ENCODE results near the gene TRPM2.

TRPM2 gene

DNA sequence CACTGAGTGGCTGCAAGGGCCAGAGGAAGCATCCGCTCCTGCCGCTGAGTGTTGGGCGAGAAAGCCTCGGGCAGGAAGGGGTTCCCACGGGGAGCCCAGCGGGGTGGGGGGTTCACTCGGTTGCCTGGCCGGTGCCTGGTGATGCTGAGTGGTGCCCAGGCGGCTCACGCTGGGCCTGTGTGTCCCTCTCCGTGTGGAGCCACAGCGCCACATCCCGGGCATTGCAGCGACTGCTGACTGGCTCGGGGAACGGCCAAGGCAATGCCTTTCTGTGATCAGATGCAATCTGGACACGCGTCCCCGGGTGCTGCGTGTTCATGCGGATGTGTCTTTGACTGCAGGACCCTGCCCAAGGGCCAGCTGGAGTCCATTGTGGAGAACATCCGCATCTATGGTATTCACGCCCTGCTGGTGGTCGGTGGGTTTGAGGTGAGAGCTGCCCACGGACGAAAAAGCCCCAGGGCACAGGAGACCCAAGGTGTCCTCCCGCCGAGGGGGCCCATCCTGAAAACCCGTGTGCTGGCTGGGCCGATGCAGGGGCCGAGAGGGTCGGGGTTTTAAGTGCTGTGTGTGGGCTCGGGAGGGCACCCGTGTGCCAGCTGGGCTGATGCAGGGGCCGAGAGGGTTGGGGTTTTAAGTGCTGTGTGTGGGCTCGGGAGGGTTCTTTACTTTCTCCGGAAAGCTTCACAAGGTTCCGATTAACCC is 30.6 kb upstream of the TRPM2 start:
- DNase-seq = no peak

DNA sequence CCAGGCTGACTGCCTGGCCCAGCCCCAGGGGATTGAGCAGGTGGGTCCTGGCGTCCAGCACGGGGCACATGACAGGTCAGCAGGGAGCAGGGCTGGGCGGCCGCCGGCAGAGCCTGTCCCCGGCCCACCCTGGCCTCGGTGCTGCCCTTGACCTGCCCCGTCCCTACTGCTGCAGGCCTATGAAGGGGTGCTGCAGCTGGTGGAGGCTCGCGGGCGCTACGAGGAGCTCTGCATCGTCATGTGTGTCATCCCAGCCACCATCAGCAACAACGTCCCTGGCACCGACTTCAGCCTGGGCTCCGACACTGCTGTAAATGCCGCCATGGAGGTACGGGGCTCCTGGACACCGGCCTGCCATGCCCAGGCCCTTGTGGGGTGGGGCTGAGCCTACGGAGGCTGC is 29.8 kb upstream of the TRPM2 start:
- no peak for DNase-seq

DNA sequence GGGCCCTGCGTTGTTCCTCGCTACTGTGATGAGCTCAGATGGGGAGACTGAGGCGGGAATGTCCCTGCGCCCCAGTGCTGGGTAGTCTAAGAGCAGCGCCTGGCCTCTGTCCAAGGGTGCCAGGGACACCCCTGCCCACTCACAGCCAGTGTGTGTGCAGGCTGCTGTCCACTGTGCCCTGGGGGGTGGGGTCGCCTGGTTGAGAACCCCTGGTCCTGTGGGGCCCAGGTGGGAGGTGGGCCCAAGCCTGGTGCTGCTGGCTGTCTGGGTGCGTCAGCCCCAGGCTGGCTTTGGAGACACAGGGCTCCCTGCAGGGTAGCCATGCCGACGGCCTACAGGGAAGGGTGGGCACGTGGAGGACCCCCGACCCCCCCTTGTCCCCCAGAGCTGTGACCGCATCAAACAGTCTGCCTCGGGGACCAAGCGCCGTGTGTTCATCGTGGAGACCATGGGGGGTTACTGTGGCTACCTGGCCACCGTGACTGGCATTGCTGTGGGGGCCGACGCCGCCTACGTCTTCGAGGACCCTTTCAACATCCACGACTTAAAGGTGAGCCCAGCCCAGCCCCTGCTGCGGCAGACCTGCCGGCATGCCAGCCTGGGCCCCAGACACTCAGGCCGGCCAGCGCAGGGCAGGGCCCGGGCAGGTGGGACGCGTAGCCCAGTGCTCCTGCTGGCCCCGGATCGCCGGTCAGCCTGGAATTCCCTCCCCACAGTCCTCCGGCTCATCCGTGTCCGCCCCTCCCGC is 29.1 kb upstream of the TRPM2 start:
- no peak for DNase-seq

DNA sequence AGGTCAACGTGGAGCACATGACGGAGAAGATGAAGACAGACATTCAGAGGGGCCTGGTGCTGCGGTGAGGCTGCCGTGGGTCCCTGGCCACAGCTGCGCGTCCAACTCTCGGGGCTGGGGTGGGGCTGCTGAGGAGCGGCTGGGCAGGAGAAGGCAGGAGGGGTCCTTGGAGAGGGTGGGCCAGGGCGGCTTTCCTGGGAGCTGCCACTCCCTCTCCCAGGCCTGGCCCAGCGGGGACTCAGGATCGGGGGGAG is 28.6 kb upstream of the TRPM2 start:
- no peak for DNase-seq

DNA sequence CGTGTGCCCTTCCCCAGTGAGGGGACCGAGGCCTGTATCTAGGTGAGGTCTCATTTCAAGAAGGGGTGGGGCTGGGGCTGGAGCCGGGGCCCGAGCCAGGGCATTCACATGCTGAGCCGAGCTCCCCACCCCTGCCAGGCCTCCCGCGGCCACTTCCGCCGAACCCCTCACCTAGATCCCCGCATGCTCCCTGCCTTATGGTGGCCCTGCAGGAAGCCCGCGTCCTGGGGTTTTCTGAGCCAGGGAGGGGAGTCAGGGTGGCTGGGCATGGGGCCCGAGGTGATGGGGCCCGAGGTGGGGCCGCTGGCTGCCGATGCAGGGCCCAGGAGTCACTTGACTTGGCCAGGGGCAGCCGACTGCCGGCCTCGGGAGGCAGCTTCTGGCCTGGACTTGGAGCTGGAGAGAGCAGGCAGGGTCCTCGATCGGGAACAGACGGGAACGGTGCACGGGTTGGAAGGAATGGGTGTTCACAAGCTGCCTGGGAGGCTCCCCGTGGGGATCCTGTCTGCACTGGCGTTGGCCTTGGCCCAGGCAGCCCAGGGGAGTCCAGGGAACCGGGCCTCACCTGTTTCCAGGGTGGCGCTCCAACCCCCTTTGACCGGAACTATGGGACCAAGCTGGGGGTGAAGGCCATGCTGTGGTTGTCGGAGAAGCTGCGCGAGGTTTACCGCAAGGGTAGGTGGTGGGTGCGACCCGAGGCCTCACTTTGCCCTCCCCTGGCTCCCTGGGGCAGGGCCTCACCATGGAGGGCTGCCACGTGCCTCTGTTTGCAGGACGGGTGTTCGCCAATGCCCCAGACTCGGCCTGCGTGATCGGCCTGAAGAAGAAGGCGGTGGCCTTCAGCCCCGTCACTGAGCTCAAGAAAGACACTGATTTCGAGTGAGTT is 27.8 kb upstream of the TRPM2 start:
- DNase-seq = no peak

DNA sequence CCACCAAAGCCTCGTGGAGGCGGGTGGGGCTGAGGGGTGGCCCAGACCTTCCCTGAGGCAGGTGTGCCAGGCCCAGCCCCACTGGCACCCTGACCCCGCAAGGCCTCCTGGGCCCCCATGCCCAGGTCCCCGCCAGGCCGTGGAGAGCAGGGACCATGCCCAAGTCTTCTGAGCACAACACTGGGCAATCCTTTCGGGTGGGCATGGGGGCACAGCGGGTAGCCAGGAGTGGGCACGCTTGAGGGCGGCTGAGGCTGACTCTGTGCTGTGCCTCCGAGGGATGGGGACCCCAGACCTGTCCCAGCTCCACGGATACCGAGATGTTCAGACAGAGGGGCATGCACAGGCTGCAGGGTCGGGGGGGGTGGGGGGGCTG is 27.2 kb upstream of the TRPM2 start:
- no peak for DNase-seq

DNA sequence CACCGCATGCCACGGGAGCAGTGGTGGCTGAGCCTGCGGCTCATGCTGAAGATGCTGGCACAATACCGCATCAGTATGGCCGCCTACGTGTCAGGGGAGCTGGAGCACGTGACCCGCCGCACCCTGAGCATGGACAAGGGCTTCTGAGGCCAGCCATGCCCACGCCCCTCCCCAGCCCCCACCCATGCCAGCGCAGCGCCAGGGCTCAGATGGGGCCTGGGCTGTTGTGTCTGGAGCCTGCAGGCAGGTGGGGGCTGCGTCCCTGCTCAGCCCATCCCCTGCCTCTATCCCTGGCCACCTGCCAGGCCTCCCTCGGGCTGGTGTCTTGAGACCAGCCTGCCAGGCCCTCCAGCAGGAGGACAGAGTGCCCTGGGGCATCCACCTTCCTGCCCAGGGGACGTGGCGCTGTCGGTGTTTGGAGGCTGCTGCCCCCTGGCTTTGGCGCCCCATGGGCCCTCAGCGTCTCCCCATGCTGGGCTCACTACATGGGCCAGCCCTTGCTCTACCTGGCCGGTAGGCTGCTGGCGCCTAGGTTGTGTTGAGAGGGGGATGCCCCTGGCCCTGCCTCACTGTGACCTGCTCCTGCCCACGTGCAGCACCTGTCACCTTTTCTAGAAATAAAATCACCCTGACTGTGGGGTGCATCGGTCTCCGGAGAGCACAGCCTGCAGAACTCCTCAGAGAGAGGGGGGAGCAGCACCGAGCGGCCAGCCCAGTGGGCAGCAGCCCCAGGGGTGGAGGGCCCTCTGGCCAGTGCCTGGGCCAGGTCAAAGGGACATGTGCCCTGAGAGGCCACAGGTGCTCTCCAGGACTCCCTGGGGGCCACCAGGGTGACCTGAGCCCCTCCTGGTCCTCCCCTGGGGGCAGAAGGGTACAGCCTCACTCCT is 26.5 kb upstream of the TRPM2 start:
- no peak for DNase-seq

DNA sequence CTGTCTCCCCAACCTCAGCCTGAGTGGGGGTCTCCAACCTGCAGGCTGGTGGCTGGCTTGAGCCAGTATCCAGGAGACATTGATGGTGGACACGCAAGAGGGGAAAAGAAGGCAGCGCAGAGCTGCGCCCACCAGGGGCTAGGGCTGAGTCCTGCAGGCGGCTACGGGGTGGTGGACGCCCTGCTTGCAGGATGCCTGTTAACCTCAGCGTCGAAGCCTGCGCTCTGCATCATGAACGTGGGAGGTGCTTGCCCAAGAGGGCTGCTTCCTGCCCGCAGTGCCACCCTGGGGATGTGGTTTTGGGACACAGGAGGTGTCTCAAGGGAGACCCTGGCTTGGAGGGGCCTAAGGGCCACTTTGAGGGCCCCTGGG is 25.8 kb upstream of the TRPM2 start:
- DNase-seq = no peak

DNA sequence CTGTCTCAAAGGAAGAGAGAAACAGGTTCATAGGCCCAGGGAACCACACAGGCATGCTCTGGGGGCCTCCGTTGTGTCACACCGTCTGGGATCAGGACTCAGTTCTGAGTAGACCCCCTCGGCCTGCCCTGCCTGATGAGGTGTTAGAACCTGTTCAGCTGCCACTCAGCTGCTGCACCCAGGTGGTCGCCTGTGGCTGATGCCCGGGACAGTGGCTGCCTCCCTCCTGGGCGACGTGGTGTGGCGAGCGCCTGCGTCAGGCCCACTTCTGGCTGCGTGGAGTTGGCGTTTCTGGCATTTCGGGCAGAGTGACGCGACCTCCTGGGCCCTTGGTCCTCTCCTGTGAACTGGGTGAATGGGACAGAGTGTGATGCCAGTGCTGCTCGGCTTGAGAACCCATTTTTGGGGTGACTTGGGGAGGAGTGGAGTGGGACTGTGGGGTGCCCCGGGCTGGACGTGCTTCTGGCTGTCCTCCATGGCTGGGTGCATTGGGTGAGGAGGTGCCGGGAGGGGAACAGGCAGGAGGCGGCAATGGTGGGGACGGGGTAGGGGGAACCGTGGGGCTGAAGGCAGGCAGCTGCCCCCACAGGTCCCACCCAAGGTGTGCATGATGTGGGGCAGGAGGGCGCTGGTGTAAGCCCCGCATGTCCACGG is 25.1 kb upstream of the TRPM2 start:
- DNase-seq = no peak

DNA sequence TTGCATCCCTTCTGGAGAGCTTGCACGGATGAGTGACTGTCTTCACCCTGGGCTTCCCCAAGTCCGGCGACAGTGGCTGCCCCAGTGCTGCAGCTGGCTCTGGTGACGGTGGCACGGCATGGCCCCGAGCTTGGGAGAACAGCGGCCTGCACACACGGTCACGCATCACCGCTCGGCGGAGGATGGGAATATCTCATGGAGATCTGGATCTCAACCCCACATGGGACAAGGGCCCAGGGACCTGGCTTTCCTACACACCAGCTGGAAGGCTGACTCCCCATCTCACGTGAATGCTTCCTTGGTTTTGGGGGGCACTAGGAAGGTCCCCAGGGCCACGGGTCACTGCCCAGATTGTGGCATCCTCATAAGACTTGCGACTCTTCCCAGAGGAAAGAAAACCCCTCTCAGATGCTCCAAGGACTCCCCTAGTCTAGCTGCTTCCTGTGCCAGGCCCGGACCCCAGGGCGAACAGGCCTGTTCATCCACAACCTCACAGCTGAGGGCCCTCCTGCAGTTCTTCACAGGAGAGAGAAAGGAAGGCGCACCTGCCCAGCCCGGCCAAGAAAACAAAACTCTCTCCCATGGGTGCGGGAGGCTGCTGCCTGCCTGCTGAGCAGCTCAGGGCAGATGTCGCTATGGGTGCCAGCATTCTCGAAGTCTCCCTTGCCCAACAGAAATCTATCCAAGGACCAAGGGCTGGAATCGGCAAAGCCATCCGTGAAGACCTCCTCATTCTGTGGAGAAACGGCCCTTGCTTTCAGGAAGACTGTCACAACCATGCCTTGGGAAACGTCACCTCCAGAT is 24.1 kb upstream of the TRPM2 start:
- no peak for DNase-seq

DNA sequence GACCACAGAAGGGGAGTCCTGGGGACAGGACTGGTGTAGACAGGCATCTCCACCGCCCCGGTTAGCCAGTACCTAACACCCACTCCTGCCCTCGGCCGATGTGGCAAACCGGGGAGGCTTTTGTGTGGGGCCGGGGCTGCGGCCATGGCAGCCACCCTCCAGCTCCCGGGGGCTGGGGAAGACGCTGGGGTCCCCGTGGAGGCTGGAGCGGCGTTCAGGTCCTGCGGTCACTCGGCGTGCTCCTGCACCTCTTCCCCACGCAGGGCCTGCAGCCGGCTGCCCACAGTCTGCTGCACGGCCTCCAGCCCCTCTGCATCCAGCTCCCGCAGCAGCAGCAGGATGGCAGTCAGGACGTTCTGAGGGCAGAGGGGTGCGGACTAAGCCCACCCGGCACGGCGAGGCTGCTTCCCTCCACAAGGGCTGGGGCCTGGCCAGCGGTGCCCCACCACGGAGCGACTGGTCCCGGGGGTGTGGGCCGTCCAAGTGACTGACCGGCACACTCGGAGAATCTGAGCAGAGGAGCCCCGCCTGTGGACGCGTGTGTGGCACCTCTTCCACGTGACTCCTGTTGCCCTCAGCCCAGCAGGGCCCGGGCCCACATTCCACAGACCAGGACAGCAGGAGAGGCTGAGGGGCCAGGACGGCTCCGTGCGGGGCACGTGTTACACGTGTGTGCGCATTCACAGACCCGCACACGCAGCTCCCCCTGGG is 23.3 kb upstream of the TRPM2 start:
- DNase-seq = no peak

DNA sequence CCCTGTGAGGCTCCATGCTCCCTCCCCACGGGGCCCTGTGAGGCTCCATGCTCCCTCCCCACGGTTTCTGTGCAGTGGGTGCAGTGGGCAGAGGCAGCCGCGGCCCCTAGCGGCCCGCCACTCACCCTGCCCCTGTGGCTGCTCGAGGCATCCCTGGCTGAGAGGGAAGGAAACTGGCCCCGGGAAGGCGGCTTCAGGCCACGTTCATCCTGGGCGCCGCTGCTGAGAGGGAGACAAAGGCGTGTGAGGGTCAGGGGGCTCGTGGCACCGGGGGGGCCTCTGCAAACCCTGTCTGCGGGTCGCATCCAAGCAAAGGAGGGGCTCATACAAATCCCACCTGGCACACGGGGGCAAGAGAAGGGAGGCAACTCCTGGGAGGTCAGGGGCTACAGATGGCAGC is 22.7 kb upstream of the TRPM2 start:
- DNase-seq = no peak

DNA sequence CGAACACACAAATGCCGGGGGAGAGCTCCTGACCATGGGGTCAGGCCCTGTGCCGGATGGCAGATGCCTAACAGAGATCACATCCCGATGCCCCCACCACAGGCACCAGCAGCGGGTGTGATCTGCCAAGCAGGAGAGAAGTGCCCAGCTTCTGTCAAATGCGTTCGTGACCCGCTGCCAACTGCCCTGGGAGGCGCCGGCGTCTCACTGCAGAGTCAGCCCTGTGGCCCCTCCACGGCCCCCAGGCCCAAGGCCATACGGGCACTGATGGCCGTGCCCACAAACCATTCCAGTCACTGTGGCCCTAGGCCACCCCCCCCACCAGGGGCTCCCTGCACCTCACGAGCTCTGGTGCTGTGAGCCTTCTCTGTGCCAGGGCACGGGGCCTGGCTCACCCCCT is 22.2 kb upstream of the TRPM2 start:
- no peak for DNase-seq

DNA sequence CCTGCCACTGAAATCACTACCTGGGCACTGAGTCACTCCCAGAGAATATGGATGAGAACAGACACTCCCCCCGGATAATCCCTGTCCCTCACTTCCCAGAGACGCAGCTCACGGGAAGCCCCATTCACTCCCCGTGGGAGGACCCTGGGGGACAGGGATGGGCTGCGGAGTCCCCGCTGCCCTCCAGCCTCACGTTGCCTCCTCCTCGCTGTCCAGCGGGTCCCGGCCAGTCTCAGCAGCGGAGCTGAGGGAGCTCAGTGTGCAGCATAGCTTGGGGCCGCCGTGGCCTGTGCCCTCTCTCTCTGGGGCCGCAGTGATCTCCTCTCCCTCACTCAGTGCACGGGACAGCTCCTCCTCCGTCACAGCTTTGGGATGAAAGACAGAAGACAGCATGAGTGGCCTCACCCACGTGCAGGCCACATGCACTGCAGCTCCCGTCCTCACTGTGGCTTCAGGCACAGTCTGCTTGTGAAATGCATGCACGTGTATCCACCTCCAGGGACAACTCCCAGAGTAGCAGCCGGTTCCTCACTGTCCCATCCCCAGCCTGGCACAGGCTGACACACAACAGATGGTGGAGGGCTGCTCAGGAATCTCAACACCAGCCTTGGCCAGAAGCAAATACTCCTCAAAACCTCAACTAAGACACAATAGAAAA is 21.6 kb upstream of the TRPM2 start:
- DNase-seq = no peak

DNA sequence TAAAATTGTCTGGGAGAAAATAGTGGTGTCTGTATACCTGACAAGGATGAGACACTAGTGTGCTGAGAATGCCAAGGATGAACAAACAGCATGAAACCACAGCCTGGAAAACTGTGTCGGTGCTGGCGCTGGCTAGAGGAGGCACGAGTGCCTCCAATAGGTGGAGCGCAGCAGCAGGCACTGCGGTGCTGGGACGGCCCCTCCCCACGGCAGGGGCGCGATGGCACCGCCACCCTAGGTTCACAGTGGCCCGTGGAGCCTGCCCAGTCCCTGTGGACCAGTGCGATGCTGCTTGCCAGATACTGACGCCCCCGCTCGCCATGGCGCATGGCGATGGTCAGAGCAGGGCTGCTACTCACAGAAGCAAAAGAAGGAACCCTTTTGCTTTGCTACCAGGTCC is 21.0 kb upstream of the TRPM2 start:
- no peak for DNase-seq

DNA sequence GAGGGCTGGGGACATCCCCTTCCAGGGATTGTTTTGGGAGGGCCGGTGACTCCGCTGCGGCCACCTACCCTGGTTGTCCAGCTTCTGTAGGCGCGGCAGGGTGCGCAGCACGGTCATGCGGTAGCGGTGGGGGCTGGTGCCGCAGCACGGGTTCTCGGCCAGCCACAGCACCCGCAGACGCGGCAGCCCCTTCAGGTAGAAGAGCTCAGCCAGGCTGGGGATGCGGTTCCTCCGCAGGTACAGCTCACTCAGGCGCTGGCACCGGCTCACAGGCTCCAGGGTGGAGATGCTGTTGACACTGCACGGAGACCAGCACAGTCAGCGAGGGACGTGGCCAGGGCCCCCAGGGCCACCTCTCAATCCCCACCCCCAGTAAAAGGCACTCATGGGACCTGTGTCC is 20.5 kb upstream of the TRPM2 start:
- DNase-seq = no peak

DNA sequence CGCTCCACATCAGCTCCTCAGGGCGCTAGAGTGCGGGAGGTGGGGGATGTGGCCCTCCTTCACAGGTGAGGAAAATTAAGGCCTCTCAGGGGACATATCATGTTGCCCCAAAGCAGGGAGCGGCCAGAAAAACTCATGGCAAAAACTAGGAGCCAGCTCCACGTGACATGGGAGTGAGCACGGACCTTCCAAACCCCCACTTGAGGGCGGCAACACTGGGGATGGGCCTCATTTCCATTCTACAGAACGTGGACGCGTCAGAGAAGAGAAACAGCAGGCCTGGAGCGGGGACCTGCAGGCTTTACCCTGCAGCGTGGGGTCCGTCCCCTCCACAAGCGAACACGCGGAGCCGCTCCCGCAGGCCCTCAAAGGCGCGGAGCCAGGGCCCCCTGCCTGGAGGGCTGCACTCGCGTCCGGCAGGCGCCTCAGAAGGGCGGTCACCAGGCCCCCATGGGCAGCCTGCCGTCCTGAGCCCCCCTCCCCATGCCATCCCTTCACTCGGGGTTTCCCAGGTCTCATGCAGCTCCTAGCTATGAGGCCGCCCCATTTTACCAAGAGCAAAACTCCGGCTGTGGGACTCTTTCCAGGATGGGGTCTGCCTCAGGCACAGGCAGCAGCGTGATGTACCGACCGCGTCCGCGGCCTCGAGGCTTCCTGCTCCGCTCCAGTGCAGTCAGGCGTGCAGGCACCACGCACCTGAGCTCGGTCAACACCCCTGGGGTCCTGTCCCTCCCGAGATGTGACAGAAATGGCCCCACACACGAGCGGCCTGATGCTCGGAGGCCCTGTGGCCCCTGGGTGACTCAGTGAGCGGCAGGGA is 19.7 kb upstream of the TRPM2 start:
- no peak for DNase-seq

DNA sequence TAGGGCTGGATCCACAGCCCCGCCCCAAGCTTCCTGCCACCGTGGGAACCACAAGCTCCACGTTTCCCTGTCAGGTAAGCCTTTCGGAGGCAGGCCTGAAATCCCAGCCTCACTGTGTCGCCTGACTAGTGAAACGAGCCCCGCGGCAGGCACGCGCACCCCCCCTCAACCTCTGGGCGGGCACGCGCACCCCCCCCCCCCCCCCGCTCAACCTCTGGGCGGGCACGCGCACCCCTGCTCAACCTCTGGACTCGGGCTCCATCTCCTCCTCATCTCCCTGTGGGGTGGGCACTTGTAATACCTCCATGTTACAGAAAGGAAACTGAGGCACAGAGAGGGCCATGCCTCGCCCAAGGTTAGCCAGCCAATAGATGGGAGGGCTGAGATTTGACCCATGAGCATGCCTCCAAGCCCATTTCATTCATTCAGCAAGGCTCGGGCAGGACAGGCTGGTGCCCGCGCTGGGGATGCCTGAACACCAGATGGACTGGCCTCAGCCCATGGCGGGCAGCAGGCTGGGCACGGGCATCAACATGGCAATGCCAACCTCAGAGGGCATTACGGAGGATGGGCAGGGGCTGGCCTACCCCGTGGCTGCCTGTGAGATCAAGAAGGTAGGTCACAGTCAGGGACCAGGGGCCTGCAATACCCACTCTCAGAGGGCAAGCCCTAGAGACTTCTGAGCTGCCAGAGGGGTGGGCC is 18.9 kb upstream of the TRPM2 start:
- no peak for DNase-seq
